Measurements from ENCODE around the gene JOSD1. TPM values are rescaled to one million over a fixed set of nuclear protein-coding genes. Genes with fewer than 3 reads are reported as not detected.

The JOSD1 gene
- total RNA-seq, 1 donor from 2014 or later = 59.6 TPM

DNA sequence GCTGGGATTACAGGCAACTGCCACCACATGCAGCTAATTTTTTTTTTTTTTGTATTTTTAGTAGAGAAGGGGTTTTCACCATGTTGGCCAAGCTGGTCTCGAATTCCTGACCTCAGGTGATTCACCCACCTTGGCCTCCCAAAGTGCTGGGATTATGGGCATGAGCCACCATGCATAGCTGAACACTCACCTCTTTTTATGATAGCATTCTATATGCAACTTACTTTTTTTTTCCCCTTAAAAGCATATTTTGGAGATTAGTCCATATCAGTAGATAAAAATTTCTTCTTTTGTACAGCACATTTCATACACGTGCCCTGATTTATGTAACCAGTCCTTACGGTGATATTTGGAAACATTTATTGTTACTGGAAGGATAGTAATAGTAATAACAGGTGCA lies 19.6 kb upstream of the JOSD1 start:
- H3K27ac Mint-ChIP-seq = no peak overlapping the region
- H3K4me1 Mint-ChIP-seq = peaks cover 1% of the 10 kb centered on the region
- TF ChIP-seq, protein P1, sequence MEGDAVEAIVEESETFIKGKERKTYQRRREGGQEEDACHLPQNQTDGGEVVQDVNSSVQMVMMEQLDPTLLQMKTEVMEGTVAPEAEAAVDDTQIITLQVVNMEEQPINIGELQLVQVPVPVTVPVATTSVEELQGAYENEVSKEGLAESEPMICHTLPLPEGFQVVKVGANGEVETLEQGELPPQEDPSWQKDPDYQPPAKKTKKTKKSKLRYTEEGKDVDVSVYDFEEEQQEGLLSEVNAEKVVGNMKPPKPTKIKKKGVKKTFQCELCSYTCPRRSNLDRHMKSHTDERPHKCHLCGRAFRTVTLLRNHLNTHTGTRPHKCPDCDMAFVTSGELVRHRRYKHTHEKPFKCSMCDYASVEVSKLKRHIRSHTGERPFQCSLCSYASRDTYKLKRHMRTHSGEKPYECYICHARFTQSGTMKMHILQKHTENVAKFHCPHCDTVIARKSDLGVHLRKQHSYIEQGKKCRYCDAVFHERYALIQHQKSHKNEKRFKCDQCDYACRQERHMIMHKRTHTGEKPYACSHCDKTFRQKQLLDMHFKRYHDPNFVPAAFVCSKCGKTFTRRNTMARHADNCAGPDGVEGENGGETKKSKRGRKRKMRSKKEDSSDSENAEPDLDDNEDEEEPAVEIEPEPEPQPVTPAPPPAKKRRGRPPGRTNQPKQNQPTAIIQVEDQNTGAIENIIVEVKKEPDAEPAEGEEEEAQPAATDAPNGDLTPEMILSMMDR (IDR thresholded peaks at IDR 0.05; ENCODE audit: unreplicated experiment) = no peak
- peaks cover 38% of the 10 kb centered on the region for H3K36me3 Mint-ChIP-seq
- DNase-seq (ENCODE audit: low spot score in 2 of 2, unreplicated experiment in 2 of 2) = no peak
- no peaks in the 10 kb centered on the region for H3K27me3 Mint-ChIP-seq (ENCODE audit: low read depth)
- H3K9me3 Mint-ChIP-seq = no peaks in the 10 kb centered on the region
- H3K4me3 Mint-ChIP-seq = no peak overlapping the region

DNA sequence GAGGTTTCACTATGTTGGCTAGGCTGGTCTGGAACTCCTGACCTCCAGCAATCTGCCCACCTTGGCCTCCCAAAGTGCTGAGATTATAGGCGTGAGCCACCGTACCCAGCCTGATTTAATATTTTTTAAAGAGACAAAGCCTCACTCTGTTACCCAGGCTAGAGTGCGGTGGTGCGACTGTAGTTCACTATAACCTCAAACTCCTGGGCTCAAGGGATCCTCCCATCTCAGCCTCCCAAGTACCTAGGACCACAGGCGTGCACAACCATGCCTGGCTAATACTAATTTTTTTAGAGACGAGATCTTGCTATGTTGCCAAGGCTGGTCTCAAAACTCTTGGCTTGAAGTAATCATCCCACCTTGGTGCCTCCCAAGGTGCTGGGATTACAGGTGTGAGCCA lies 18.5 kb upstream of the JOSD1 start:
- DNase-seq (ENCODE audit: low spot score in 2 of 2, unreplicated experiment in 2 of 2) = no peak
- H3K9me3 Mint-ChIP-seq = no peaks in the 10 kb centered on the region
- H3K36me3 Mint-ChIP-seq = peaks cover 31% of the 10 kb centered on the region
- TF ChIP-seq, protein P1 (IDR thresholded peaks at IDR 0.05; ENCODE audit: unreplicated experiment) = no peak
- peaks cover 11% of the 10 kb centered on the region for H3K4me1 Mint-ChIP-seq
- no peak overlapping the region for H3K4me3 Mint-ChIP-seq
- no peaks in the 10 kb centered on the region for H3K27me3 Mint-ChIP-seq (ENCODE audit: low read depth)
- no peak overlapping the region for H3K27ac Mint-ChIP-seq

DNA sequence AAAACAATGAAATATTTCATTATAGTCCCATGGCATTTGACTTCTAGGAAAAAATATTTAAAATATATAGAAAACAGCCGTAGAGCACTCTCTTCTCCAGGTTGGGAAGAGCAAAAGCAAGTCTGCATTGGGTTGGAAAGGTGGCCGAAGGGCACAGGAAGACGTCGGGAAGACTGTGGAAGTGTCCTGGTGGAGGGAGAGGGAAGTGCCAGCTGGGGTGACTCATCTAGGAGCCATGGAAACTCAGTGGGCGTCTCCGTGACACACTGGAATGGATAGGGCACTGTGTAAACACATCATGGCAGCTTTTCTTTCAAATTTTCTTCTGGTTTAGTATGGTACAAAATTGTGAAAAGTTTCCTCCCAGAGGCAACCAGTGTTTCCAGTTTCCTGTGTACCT lies 17.7 kb upstream of the JOSD1 start:
- no peak for DNase-seq (ENCODE audit: low spot score in 2 of 2, unreplicated experiment in 2 of 2)
- Mint-ChIP-seq H3K4me1 (peaks cover 18% of the 10 kb centered on the region), H3K36me3 (peaks cover 24% of the 10 kb centered on the region), H3K4me3 (no peak overlapping the region), H3K9me3 (no peaks in the 10 kb centered on the region), H3K27ac (peak overlapping the region; percentile 40), H3K27me3 (ENCODE audit: low read depth) (no peaks in the 10 kb centered on the region)
- TF ChIP-seq, protein P1 (IDR thresholded peaks at IDR 0.05; ENCODE audit: unreplicated experiment) = peak; percentile 38

DNA sequence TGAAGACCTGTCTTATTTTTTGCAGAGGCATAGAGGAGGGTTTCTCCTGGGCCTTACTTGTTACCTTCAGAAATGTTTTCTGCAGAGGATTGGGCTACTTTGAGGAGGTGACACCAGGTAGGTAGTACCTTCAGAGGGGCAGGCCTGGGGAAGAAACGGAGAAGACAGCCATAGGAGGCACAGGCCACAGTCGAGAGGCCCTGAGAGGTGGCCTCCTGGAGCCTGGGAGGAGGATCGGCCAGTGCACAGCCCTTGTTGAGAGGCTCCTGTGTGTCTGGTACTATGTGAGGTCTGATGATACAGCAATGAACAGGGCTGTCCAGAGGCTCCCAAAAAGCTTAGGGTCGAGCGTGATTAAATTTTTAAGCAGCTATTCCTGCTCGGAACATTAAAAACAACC lies 16.5 kb upstream of the JOSD1 start:
- H3K36me3 Mint-ChIP-seq = peaks cover 24% of the 10 kb centered on the region
- peaks cover 25% of the 10 kb centered on the region for H3K4me1 Mint-ChIP-seq
- H3K4me3 Mint-ChIP-seq = no peak overlapping the region
- H3K9me3 Mint-ChIP-seq = no peaks in the 10 kb centered on the region
- no peak for DNase-seq (ENCODE audit: low spot score in 2 of 2, unreplicated experiment in 2 of 2)
- no peaks in the 10 kb centered on the region for H3K27me3 Mint-ChIP-seq (ENCODE audit: low read depth)
- TF ChIP-seq, protein P1 (IDR thresholded peaks at IDR 0.05; ENCODE audit: unreplicated experiment) = no peak
- H3K27ac Mint-ChIP-seq = no peak overlapping the region

DNA sequence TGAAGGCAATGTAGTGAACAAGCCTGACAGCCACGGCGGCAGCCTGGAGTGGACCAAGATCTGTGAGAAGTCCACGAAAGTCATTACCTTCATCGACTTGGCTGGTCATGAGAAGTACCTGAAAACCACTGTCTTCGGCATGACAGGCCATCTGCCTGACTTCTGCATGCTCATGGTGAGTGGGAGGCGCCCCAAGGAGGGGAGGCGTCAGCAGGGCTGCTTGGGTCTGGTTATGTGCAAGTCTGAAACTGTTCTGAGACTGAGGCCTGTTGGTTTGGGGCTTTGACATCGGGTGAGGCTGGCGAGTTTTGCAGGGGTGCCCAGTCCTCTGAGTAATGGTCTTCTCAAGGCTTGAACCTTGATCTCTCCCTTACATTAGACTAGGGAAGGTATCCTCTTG lies 16.1 kb upstream of the JOSD1 start:
- Mint-ChIP-seq H3K4me1 (peaks cover 25% of the 10 kb centered on the region), H3K9me3 (no peaks in the 10 kb centered on the region), H3K4me3 (no peak overlapping the region), H3K27me3 (ENCODE audit: low read depth) (no peaks in the 10 kb centered on the region), H3K27ac (peak overlapping the region; percentile 54), H3K36me3 (peaks cover 20% of the 10 kb centered on the region)
- TF ChIP-seq, protein P1 (IDR thresholded peaks at IDR 0.05; ENCODE audit: unreplicated experiment) = no peak
- DNase-seq (ENCODE audit: low spot score in 2 of 2, unreplicated experiment in 2 of 2) = no peak

DNA sequence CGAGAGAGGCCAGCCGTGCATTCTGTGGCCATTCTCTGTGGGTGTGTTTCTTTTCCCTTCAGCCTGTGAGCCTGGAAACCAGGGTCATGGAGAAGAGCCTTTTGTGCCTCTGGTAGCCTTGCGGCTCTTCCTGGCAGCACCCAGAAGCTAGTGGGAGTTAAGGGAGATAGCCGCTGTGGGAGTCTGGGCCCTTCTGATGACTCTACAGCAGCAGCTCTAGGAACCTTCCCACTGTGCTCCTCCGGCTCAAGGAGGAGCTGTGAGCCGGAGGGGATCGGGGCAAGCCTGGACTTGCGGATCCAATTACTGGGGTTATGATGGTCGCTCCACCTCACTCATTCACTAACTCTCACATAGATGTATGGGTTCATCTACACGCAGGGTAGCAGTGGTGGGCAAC lies 15.5 kb upstream of the JOSD1 start:
- Mint-ChIP-seq H3K27ac (peak overlapping the region; percentile 50), H3K4me1 (peaks cover 25% of the 10 kb centered on the region), H3K36me3 (peaks cover 15% of the 10 kb centered on the region), H3K27me3 (ENCODE audit: low read depth) (no peaks in the 10 kb centered on the region), H3K9me3 (no peaks in the 10 kb centered on the region), H3K4me3 (no peak overlapping the region)
- TF ChIP-seq, protein P1 (IDR thresholded peaks at IDR 0.05; ENCODE audit: unreplicated experiment) = no peak
- no peak for DNase-seq (ENCODE audit: low spot score in 2 of 2, unreplicated experiment in 2 of 2)

All from mesothelial cell of epicardium (in vitro differentiated cells).